WERI-Rb-1 (cell line): ENCODE measurements around the gene TMEM125.

Source experiments
- DNase-seq: peaks from one replicate; pipeline ENCODE4 v3.0.0-alpha.2; 2020
- H3K27ac ChIP-seq: fragments of 250-450 bp; sonication (Bioruptor Pico); 2 replicates; pipeline ENCODE4 v1.5.1; 2020; ENCODE audit warnings: mild to moderate bottlenecking, moderate library complexity
- H3K27me3 ChIP-seq: fragments of 250-450 bp; sonication (Bioruptor Pico); 2 replicates; pipeline ENCODE4 v1.5.1; 2021; ENCODE audit warnings: mild to moderate bottlenecking, low read depth, moderate library complexity; ENCODE audit not compliant: insufficient read depth, severe bottlenecking
- H3K36me3 ChIP-seq: fragments of 250-450 bp; sonication (Bioruptor Pico); 2 replicates; pipeline ENCODE4 v1.5.1; 2020; ENCODE audit warnings: mild to moderate bottlenecking, moderate library complexity
- H3K4me3 ChIP-seq: 2 replicates; pipeline ENCODE4 v1.5.1; 2011; ENCODE audit warnings: low read depth, mild to moderate bottlenecking, control low read depth, low read length
- H3K9me3 ChIP-seq: fragments of 250-450 bp; sonication (Bioruptor Pico); 2 replicates; pipeline ENCODE4 v1.5.1; 2021; ENCODE audit warnings: mild to moderate bottlenecking, moderate library complexity; ENCODE audit not compliant: severe bottlenecking
- TF ChIP-seq, protein P1 (sequence below): IDR thresholded peaks from 2 replicates; pipeline ENCODE4 v1.5.1; 2011; ENCODE audit warnings: low read depth, mild to moderate bottlenecking, control low read depth, inconsistent platforms, low read length

Gene TMEM125

DNA sequence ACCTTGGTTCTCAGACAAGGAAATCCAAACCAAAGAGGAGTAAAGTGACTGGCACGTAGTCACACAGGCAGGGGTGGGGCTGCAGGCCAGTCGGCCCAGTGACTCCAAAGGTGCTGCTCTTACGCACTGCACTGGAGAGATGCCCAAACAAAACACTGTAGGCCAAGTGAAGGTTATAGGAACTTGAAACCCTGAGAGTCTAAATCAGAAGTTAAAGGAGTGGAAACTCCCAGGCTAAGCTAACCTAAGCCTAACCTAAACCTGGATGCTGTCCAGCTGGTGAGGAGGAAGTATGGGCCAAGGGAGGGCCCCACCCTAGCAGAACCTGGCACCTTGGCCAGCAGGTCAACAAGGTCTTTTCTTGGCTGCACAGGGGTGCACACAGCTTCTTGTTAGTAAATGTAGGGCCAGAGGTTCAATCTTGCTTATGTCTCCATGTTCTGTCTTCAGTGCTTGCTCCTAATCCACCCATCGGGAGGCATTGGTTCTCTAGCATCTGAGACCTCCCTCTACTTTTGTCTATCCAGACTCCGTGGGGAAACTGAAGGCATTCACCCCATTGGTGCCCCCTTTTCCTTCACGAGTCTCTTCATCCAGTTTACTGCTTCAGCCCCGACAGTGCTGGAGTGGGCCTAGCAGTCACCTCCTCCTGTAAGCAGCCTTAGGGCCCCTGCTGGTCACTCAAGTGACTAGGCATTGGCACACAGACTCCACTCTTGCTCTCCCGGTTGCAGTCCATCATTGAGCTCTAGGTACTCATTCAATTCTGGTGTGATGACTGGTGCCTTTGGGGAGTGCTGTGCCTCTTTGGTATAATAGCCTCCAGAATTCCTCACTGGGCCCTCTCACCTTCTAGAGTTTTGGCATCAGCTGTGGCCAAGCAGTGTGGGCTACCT is 12.9 kb upstream of the TMEM125 start:
- no peaks in the 10 kb centered on the region for H3K9me3 ChIP-seq
- no peaks in the 10 kb centered on the region for H3K36me3 ChIP-seq
- TF ChIP-seq, protein P1, sequence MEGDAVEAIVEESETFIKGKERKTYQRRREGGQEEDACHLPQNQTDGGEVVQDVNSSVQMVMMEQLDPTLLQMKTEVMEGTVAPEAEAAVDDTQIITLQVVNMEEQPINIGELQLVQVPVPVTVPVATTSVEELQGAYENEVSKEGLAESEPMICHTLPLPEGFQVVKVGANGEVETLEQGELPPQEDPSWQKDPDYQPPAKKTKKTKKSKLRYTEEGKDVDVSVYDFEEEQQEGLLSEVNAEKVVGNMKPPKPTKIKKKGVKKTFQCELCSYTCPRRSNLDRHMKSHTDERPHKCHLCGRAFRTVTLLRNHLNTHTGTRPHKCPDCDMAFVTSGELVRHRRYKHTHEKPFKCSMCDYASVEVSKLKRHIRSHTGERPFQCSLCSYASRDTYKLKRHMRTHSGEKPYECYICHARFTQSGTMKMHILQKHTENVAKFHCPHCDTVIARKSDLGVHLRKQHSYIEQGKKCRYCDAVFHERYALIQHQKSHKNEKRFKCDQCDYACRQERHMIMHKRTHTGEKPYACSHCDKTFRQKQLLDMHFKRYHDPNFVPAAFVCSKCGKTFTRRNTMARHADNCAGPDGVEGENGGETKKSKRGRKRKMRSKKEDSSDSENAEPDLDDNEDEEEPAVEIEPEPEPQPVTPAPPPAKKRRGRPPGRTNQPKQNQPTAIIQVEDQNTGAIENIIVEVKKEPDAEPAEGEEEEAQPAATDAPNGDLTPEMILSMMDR, result no peak

DNA sequence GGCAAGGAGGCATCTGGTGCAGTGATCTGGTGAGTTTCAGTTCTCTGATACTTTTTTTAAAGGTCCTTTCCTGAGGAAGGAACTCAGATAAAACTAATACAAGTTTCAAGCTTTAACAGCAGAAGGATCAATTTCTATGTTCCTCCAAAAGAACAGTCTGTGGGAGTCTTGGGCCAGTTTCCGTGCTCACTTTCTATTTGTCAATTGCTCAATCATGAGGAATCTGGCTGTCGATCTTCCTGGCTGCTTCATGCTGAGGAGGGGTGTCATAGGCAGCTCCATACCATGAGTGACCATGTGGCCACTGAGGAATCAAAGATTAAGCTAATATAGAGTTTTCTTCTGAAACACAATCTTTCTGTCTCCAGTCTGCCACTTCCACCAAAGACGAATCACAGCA is 11.4 kb upstream of the TMEM125 start:
- TF ChIP-seq, protein P1, result no peak

More for the DNA sequence above, 12.9 kb upstream of the TMEM125 start:
- Histone ChIP-seq H3K27ac (no peak overlapping the region), H3K4me3 (no peak overlapping the region), H3K27me3 (no peaks in the 10 kb centered on the region)
- no peak for DNase-seq

GRCh38 chr1:43265431-43265830 is 4.4 kb upstream of the TMEM125 start:
- TF ChIP-seq, protein P1, result no peak
- no peak overlapping the region for H3K27ac ChIP-seq
- H3K27me3 ChIP-seq, result no peaks in the 10 kb centered on the region
- H3K36me3 ChIP-seq, result no peaks in the 10 kb centered on the region
- H3K4me3 ChIP-seq, result no peak overlapping the region
- DNase-seq, result no peak
- peaks cover 15% of the 10 kb centered on the region for H3K9me3 ChIP-seq

More for the DNA sequence above, 11.4 kb upstream of the TMEM125 start:
- peaks cover 9% of the 10 kb centered on the region for H3K9me3 ChIP-seq
- DNase-seq, result no peak
- H3K4me3 ChIP-seq, result no peak overlapping the region
- H3K27me3 ChIP-seq, result no peaks in the 10 kb centered on the region
- no peaks in the 10 kb centered on the region for H3K36me3 ChIP-seq
- no peak overlapping the region for H3K27ac ChIP-seq

DNA sequence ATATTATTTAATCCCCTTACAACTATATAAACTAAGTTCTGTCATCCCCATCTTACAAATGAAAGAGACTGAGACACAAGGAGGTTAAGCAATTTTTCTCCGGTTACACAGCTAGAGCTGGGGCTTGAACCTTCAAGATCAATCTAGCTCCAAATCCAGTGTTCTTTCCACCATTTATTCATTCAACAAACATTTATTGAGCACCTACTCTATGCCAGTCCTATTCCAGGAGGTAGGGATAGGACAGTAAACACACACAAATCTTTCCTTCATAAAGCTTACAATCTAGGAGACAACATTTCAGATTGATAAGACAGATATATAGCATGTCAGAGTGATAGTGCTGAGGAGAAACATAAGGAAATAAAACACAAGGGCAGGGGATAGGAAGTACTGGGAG is 2.9 kb upstream of the TMEM125 start:
- no peak overlapping the region for H3K27ac ChIP-seq
- no peak for DNase-seq
- H3K27me3 ChIP-seq, result no peaks in the 10 kb centered on the region
- peaks cover 15% of the 10 kb centered on the region for H3K9me3 ChIP-seq
- TF ChIP-seq, protein P1, result no peak
- H3K36me3 ChIP-seq, result no peaks in the 10 kb centered on the region
- H3K4me3 ChIP-seq, result no peak overlapping the region

DNA sequence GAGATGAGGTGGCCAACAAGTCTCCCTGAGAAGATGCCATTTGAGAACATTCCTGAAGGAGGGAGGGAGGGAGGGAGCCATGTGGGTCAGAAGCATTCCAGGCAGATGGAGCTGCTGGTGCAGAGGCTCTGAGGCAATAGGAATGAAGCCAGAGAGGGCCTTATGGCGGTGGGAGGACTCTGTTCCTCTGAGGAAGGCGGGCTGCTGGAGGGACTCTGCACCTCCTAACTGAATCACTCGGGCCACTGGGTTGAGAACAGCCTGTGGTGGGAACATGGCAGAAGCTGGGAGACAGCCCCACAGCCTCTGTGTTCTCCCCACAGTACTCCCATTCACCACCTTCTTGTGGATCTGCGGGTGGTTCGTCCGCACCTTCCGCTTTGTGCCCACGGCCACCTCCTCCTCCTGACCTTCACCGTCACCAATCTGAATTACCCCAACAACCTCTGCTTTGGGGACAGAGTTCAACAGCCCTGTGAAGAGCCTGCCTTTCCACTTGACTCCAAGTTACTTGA is 2.4 kb upstream of the TMEM125 start:
- Histone ChIP-seq H3K4me3 (no peak overlapping the region), H3K9me3 (peaks cover 12% of the 10 kb centered on the region), H3K36me3 (no peaks in the 10 kb centered on the region), H3K27ac (no peak overlapping the region), H3K27me3 (no peaks in the 10 kb centered on the region)
- TF ChIP-seq, protein P1, result no peak
- DNase-seq, result no peak
